Measurements from ENCODE around the gene TTC21A.

TTC21A gene

DNA sequence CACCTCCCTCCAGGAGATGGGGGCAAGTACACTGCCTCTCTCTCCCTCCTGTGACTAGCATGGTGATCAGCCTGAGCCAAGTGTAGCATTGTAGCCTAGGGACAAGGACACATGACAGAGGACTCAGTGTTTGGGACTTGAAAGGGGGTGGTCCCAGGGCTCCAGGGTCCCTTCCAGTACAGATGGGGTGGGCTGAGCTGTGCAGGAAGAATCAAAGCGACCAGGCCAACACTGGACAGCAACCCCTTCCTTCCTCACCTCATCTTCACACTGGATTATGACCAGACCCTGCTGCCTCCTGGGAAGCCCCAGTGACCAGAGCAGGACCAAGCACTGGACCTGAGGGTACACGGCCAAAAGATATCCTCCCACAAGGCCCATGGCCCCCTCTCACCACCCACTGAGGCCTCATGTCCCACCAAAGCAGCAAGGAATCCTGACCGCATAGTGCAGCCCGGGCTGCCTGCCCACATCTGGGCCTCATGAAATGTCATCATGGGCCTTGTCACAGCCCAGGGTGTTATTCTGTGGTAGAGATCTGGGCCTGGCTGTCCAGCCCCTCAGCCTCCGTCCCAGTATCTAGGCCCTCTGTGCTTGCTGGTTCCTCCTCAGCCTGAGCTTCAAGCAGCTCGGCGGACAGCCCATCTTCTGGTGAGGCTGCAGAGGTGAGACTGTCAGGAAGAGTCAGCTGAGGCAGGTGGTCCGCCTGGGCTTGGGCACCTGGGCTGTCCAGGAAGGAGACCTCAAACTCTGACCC is 9.6 kb upstream of the TTC21A start:
- no peak for DNase-seq (ENCODE audit: low read depth in 2 of 2)

- no peak for DNase-seq (ENCODE audit: low read depth in 2 of 2)
Observed at GRCh38 chr3:39098473-39099000, 8.9 kb upstream of the TTC21A start.

- no peak for DNase-seq (ENCODE audit: low read depth in 2 of 2)
Observed at GRCh38 chr3:39099242-39099641, 8.2 kb upstream of the TTC21A start.

DNA sequence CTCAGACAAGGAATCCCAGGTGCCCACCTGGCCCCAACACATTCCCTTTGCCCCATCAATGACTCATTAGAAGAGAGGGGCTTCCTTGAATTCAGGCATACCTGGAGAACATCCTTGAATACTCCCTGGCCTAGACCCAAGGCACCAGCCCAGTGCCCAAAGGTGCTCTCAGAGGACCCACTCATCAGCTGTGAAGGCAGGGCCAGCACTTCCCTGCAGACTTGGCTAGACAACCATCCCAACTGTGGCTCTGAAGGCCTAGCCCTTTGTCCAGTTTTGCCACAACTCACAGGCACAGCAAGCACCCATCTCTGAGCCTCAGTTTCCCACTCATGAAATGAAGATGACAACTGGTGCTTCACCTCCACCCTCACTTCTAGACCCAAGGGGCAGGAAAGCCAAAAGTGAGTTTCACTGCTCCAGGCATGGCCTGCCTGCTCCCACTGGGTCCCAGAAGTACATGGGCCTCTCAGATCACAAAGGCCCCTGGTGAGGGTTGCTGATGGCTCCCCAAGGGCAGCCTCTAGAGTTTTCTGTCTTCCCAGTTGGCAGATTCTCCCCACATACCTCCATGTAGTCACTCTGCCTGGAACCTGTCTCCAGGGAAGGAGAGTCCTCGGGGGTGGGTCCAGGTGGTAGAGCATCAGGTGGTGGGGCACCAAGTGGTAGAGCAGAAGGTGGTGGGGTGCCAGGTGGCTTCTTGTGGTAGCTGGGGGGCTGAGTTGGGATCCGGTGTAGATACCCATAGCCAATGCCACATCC is 7.6 kb upstream of the TTC21A start:
- no peak for DNase-seq (ENCODE audit: low read depth in 2 of 2)

GRCh38 chr3:39100500-39100886 is 7.0 kb upstream of the TTC21A start:
- DNase-seq (ENCODE audit: low read depth in 2 of 2), result no peak

- DNase-seq (ENCODE audit: low read depth in 2 of 2), result no peak
Observed at GRCh38 chr3:39101022-39101689, 6.3 kb upstream of the TTC21A start.

- no peak for DNase-seq (ENCODE audit: low read depth in 2 of 2)
Observed at GRCh38 chr3:39102504-39103323, 4.8 kb upstream of the TTC21A start.

DNA sequence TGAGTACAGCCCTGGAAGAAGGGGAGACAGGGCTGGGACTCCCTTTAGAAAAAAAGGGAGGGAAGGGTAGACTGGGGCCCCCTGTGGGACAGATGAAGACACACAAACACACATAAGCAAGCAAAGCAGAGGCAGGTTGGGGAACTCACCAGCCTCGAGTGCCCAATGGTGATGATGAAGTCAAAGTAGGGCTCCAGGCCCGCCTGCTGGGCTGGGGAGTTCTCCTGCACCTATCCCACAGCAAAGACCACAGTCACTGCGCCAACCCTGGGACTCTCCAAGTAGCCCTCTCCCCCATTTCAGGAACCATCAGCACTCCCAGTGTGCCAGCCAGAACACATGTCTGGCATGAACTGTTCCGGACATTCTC is 4.2 kb upstream of the TTC21A start:
- DNase-seq (ENCODE audit: low read depth in 2 of 2), result no peak

DNA sequence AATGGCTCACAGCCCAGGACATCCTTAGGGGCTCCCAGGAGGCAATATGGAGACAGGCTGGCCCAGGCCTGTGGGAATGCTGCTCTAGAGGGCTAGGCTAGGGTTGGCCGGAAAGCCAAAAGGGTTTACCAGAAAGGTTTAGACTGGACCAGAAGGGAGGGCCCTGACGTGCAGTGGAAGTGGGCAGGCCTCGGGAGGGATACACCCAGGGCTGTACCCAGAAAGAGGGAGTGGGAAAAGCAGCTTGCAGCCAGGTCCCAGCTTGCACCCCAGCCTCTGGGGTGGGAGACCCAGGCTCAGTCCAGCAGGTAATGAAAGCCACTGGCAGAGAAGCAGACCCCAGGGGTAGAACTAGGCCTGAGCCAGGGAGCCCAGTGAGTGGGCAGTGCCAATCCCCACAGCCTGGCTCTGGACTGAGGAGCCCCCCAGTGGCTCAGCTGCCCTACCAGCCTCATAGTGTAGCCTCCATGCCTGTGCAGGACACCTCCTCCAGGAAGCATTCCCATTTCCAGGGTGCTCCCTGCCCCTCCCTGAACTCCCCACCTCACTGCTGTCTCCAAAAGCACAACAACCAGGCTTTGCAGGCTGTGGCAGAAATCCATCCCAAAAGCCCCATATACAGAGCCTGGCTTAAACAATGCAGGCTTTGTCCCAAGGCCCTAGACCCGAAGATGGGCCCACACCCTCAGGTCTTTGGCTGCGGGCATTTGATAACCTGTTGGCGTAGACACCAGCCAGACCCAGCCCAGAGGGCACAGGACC is 3.5 kb upstream of the TTC21A start:
- DNase-seq (ENCODE audit: low read depth in 2 of 2), result no peak

DNA sequence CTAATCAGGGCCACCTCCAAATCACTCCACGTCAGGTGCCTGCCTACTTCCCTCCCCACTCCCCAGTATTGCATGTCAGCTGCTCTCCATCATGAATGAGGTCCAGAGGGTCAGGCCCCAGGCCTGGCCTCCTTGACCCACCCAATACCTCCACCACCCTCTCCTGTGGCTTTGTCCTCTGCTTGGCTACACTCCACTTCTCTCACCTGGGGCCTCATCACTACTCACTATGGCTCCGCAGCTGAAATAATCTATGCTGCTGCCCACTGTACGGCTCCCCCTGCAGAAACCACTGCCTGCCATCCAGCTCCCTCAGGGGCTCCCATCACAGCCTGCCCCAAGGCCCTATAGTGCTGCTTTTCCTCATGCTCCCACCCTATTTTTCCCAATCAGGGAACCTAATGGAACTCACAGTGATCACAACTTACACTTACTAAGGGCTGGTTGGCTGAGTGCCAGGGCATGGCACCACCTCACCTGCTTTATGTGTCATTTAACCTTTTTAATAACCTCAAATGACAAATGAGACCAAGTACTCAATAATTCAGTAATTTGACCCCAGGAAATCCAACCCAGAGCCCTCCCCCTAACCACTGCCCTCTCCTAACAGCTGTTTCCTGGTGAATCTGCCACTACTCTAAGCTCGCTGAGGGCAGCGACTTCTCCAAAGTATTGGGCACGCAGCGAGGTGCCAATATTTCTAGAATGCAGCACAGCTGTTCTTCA is 2.4 kb upstream of the TTC21A start:
- DNase-seq (ENCODE audit: low read depth in 2 of 2), result no peak

DNA sequence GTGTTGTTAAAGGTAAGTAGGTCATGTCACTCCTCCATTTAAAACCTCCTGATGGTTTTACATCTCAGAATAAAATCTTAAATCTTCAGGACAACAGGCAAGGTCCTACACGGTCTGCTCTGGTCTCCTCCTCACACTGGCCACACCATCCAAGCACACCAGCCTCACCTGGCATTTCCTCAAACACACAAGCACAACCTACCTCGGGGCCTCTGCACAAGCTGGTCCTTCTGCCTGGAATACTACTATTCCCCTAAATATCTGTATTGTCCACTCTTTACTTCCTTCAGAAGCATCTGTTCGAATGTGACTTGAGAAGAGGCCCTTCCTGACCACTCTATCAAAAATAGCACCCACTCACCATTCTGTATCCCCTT is 1.8 kb upstream of the TTC21A start:
- no peak for DNase-seq (ENCODE audit: low read depth in 2 of 2)

GRCh38 chr3:39106281-39106811 is 1.1 kb upstream of the TTC21A start:
- no peak for DNase-seq (ENCODE audit: low read depth in 2 of 2)

DNA sequence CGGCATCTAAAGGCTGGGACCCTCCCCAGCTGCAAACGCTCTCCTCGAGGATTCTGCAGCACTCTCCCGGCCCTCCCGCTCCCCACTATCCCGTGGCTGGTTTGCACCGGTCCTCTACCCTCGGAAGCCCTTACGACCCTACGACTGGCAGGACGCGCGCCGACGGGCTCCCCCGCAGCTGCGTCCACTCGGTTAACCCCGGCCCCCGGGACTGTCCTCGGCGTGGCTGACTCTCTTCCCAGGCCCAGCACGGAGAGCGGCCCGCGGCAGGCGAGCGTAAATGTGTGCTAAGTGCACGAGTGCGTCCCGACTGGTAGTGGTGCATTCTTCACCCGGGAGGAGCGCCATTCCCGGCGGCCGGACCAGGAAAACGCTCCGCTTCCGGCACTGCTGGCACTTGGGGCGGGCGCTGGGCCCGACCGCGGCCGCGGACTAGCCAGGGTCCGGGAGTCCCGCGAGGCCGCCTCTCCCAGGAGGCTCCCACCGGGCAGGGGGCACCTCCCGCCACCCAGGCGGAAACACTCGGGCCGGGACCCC is 561 bp upstream of the TTC21A start:
- no peak for DNase-seq (ENCODE audit: low read depth in 2 of 2)

DNA sequence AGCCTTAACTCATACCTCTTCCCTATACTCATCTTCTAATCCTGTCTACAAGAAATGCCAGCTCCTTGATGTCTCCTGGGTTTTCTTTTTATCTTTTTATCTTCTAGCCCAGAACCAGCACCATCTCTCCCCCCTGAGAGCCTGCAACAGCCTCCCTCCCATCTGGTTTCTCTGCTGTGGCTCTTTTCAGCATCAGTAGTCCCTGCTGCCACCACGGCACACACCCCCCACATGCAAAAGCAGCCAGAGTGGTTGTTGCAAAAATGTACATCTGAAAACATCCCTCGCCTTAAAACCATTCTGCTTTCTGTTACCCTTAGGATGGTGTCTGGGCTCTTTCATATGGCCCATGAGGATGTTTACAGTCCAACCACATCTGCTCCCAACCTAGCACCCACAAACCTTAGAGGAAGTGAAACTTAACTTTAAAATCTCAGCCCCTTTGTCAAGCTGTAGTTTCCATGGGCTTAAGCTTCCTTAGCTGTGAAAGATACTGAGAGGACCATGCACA is 775 bp downstream of the TTC21A start:
- DNase-seq (ENCODE audit: low read depth in 2 of 2), result no peak

DNA sequence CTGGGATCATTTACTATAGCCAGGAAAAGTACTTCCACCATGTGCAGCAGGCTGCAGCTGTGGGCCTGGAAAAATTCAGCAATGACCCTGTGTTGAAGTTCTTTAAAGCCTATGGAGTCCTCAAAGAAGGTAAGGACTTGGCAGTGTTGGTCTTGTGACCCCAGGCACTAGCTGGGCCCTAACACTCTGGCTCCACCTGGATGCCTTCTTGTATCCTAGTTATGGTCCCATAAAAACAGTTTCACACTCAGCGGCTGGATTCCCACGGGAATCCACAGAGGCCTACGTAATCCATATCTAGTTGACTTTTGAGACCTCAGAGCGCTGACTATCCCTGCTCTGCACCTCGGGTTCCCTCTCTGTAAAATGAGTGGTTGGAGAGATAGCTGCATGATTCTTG is 1.6 kb downstream of the TTC21A start:
- no peak for DNase-seq (ENCODE audit: low read depth in 2 of 2)

- no peak for DNase-seq (ENCODE audit: low read depth in 2 of 2)
Observed at GRCh38 chr3:39110041-39110639, 2.7 kb downstream of the TTC21A start.

DNA sequence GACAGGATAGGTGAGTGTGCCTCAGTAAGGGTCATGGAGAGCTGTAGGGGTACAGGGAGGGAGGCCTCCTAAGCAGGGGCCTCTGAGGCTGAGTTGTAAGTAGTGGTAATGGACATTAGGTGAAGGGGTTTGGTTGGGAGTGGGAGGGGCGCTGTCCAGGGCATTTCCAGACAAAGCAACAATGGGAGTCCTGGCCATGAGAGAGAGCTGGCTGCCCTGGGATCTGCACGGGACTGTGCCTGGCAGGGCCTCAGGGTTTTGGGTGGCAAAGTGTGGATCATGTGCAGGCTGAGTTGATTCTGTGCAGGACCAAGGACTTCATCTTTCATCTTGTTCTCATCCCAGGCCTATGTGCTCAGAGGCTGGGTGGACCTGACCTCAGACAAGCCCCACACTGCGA is 4.6 kb downstream of the TTC21A start:
- no peak for DNase-seq (ENCODE audit: low read depth in 2 of 2)

DNA sequence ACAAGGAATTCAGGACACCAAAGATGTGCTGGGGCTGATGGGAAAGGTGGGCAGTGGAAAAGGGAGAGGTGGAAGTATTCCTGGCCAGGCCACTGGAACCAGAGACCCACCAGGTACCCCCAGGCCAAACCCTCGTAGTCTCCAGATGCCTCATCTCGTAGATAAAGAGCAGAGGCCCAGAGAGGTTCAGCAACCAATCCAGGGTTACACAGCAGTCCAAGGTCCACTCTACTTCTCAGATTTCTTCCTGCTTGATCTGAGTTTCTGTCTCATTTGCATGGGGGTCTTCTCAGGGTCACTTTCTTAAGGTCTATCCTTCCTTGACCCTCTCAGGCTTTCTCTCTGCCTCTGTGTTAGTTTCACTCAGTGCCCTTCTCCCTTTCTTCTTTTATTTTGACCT is 5.1 kb downstream of the TTC21A start:
- DNase-seq (ENCODE audit: low read depth in 2 of 2), result no peak

DNA sequence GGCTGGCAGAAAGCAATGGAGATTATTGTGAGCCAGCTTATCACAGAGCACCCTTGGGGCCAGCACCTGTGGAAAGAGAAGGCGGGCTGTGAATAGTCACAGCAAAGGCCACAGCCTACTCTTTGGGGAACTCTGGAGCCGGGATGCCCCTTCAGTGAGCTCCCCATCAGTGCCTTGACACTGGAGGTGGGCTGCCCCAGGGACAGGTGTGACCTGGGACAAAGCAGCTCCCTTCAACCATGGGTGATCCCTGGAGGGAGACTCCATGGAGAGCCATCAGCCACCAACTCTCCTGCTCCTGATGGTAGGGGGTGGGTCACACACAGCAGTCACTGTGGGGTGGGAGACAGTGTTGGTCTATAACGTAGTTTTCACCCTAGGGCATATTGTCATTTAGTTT is 5.8 kb downstream of the TTC21A start:
- no peak for DNase-seq (ENCODE audit: low read depth in 2 of 2)
